ENCODE results near the gene UFD1.

DNA sequence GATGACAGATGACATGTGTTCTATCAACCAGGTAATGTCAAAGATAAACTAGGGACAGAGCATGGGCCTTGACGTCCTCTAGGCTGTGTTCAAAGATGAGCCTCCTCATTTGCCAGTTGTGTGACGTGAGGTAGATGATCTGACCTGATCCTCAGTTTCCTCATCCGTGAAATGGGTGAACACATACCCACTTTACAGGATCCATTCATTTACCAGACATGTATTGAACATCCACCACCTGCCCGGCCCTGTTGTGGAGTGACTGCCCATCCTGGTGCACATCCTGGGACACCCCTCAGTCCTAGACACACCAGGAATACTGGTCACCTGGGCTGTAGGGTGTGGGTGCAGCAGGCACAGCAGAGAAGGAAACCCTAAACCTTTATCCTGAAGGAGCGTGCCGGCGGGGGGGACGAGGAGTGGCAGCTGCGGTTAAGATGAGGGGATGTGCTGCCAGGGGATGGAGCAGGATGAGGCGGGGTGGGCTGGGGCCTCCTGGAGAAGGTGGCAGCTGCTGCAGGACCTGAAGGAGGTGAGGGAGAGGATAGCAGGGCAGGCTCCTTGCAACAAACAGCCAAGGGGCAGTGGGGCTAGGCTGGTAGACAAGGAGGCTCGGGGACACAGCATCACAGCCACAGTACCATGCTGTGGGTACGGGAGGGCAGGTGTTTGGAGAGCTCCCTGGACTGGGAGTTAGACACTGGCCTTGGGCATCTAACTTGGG lies 36.8 kb upstream of the UFD1 start:
- TF ChIP-seq, protein P1, sequence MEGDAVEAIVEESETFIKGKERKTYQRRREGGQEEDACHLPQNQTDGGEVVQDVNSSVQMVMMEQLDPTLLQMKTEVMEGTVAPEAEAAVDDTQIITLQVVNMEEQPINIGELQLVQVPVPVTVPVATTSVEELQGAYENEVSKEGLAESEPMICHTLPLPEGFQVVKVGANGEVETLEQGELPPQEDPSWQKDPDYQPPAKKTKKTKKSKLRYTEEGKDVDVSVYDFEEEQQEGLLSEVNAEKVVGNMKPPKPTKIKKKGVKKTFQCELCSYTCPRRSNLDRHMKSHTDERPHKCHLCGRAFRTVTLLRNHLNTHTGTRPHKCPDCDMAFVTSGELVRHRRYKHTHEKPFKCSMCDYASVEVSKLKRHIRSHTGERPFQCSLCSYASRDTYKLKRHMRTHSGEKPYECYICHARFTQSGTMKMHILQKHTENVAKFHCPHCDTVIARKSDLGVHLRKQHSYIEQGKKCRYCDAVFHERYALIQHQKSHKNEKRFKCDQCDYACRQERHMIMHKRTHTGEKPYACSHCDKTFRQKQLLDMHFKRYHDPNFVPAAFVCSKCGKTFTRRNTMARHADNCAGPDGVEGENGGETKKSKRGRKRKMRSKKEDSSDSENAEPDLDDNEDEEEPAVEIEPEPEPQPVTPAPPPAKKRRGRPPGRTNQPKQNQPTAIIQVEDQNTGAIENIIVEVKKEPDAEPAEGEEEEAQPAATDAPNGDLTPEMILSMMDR (IDR thresholded peaks at IDR 0.05) = no peak
- TF ChIP-seq EZH2 (IDR thresholded peaks at IDR 0.05; ENCODE audit: borderline replicate concordance, insufficient read depth, low read depth, low read length, poor library complexity, severe bottlenecking) = no peak
